SK-N-SH treated with all-trans-retinoic acid at 6 μM for 48 hours (cell line): ENCODE measurements around the gene MOXD1.
A peak's percentile ranks its signal among the peaks of the same experiment; 100 is the strongest.

Source experiments
- ARNTL ChIP-seq: fragments of 450-650 bp; formaldehyde crosslinking; IDR thresholded peaks from 2 replicates; pipeline ENCODE4 v1.5.0; 2020; ENCODE audit warnings: low read depth, mild to moderate bottlenecking, moderate library complexity, borderline replicate concordance
- BACH2 ChIP-seq: fragments of 250-450 bp; sonication (Bioruptor Pico); IDR thresholded peaks from 2 replicates; pipeline ENCODE4 v1.9.0; 2021; ENCODE audit warnings: mild to moderate bottlenecking, borderline replicate concordance
- CREB5 ChIP-seq: fragments of 250-450 bp; sonication (Bioruptor Pico); IDR thresholded peaks from 2 replicates; pipeline ENCODE4 v1.5.1; 2020; ENCODE audit warnings: low read depth, mild to moderate bottlenecking, moderate library complexity
- ESRRG ChIP-seq: fragments of 250-450 bp; sonication (Bioruptor Pico); IDR thresholded peaks from 2 replicates; pipeline ENCODE4 v1.6.1; 2021; ENCODE audit warnings: mild to moderate bottlenecking
- RARB ChIP-seq: fragments of 250-450 bp; sonication (Bioruptor Pico); IDR thresholded peaks from 2 replicates; pipeline ENCODE4 v1.8.0; 2021; ENCODE audit warnings: mild to moderate bottlenecking, moderate library complexity
- SNAI2 ChIP-seq: fragments of 250-450 bp; sonication (Bioruptor Pico); IDR thresholded peaks from 2 replicates; pipeline ENCODE4 v1.5.0; 2020; ENCODE audit warnings: mild to moderate bottlenecking, moderate library complexity
- TOX ChIP-seq: fragments of 250-450 bp; sonication (Bioruptor Pico); IDR thresholded peaks from 2 replicates; pipeline ENCODE4 v1.8.0; 2021; ENCODE audit warnings: mild to moderate bottlenecking, moderate library complexity, borderline replicate concordance
- ZC3H10 ChIP-seq: fragments of 250-450 bp; sonication (Bioruptor Pico); IDR thresholded peaks from 2 replicates; pipeline ENCODE4 v1.5.1; 2021; ENCODE audit warnings: mild to moderate bottlenecking, moderate library complexity
- ZFP3 ChIP-seq: fragments of 250-450 bp; sonication (Bioruptor Pico); IDR thresholded peaks from 2 replicates; pipeline ENCODE4 v1.5.0; 2020; ENCODE audit warnings: mild to moderate bottlenecking, moderate library complexity
- ZNF565 ChIP-seq: fragments of 450-650 bp; formaldehyde crosslinking; conservative IDR thresholded peaks from 2 replicates; pipeline ENCODE4 v1.5.0; 2020; ENCODE audit warnings: low read depth, mild to moderate bottlenecking, moderate library complexity

GRCh38 chr6:132320007-132320406 lies 81.3 kb downstream of the MOXD1 start:
- TF ChIP-seq SNAI2: no peak
- TF ChIP-seq CREB5: no peak
- no peak for TF ChIP-seq RARB (CRISPR knock-in tag)
- no peak for TF ChIP-seq ZFP3
- no peak for TF ChIP-seq TOX (CRISPR knock-in tag)
- TF ChIP-seq ZC3H10: peak; percentile 88
- no peak for TF ChIP-seq ESRRG (CRISPR knock-in tag)
- no peak for TF ChIP-seq BACH2 (CRISPR knock-in tag)
- no peak for TF ChIP-seq ARNTL
- no peak for TF ChIP-seq ZNF565 (CRISPR knock-in tag)
